ENCODE data around the gene LSMEM2.

Gene LSMEM2

GRCh38 chr3:50286322-50287227 is 7.7 kb downstream of the LSMEM2 start:
- DNase-seq, result no peak

GRCh38 chr3:50287262-50287661 is 8.4 kb downstream of the LSMEM2 start:
- no peak for DNase-seq

GRCh38 chr3:50288387-50289007 is 9.6 kb downstream of the LSMEM2 start:
- no peak for DNase-seq

- no peak for DNase-seq
These were observed 10.2 kb downstream of the LSMEM2 start for GRCh38 chr3:50289130-50289529.

GRCh38 chr3:50290161-50290641 is 11.3 kb downstream of the LSMEM2 start:
- DNase-seq, result no peak

- DNase-seq, result peak; percentile 97
These were observed 13.5 kb downstream of the LSMEM2 start, which contains the start of gene IFRD2 for GRCh38 chr3:50292159-50293078. TSS of gene IFRD2 (minus strand) at chr3:50292429. CDS start at chr3:50292274, 155 bp downstream.

- DNase-seq, result no peak
These were observed 14.4 kb downstream of the LSMEM2 start for GRCh38 chr3:50293079-50293801.

- DNase-seq, result no peak
These were observed 15.2 kb downstream of the LSMEM2 start for GRCh38 chr3:50294089-50294488.

- no peak for DNase-seq
These were observed 15.9 kb downstream of the LSMEM2 start for GRCh38 chr3:50294492-50295403.

- no peak for DNase-seq
These were observed 16.9 kb downstream of the LSMEM2 start for GRCh38 chr3:50295553-50296431.

GRCh38 chr3:50296721-50297383 is 18.0 kb downstream of the LSMEM2 start:
- no peak for DNase-seq

GRCh38 chr3:50297384-50297775 is 18.5 kb downstream of the LSMEM2 start:
- no peak for DNase-seq

GRCh38 chr3:50297896-50298725 is 19.2 kb downstream of the LSMEM2 start:
- DNase-seq, result no peak

- peak; percentile 100 for DNase-seq
These were observed 20.1 kb downstream of the LSMEM2 start, which contains the start of the genes HYAL3 and NAA80 for GRCh38 chr3:50298836-50299637. TSS of gene HYAL3 (minus strand) at chr3:50299405. CDS start at chr3:50295602, 3,803 bp downstream. TSS of gene NAA80 (minus strand) at chr3:50299405. CDS start at chr3:50297463, 1,942 bp downstream.

GRCh38 chr3:50299638-50299928 is 20.7 kb downstream of the LSMEM2 start:
- no peak for DNase-seq

GRCh38 chr3:50299929-50300680 is 21.2 kb downstream of the LSMEM2 start:
- DNase-seq, result no peak
